Spleen (tissue), 11 donors: ENCODE results near the gene RPF1. TPM values are rescaled to one million over a fixed set of nuclear protein-coding genes. Genes with fewer than 3 reads are reported as not detected.

Experiments used
- DNase-seq: peaks from one replicate; pipeline ENCODE4 v3.0.0-alpha.2; 2020
- H3K27ac ChIP-seq, 8 donors: fragments of 200-600 bp; sonication (generic) in 7 of 8; 1 replicate in 4 of 8; 2 replicates in 4 of 8; pipeline versions ENCODE4 v1.5.0 to v1.8.0; 2016 to 2021; ENCODE audit warnings: inconsistent platforms in 4 of 8, mild to moderate bottlenecking in 4 of 8, moderate library complexity in 1 of 8
- H3K27me3 ChIP-seq, 7 donors: fragments of 200-600 bp; sonication (generic) in 6 of 7; replicated peaks in 1 of 7; 1 replicate in 4 of 7; 2 replicates in 3 of 7; pipeline versions ENCODE4 v1.5.0 to v1.8.0; 2016 to 2021; ENCODE audit warnings: inconsistent platforms in 3 of 7, mild to moderate bottlenecking in 1 of 7
- H3K36me3 ChIP-seq, 6 donors: fragments of 200-600 bp; sonication (generic) in 5 of 6; 1 replicate in 4 of 6; 2 replicates in 2 of 6; pipeline versions ENCODE4 v1.5.0 to v1.8.0; 2016 to 2021; ENCODE audit warnings: inconsistent platforms in 2 of 6
- H3K4me1 ChIP-seq, 6 donors: fragments of 200-600 bp; sonication (generic) in 5 of 6; 1 replicate in 3 of 6; 2 replicates in 3 of 6; pipeline versions ENCODE4 v1.5.0 to v1.8.0; 2016 to 2021; ENCODE audit warnings: inconsistent platforms in 3 of 6
- H3K4me3 ChIP-seq, 8 donors: fragments of 200-600 bp; sonication (generic) in 7 of 8; 1 replicate in 4 of 8; 2 replicates in 4 of 8; pipeline versions ENCODE4 v1.5.0 to v1.8.0; 2016 to 2021; ENCODE audit warnings: inconsistent platforms in 4 of 8, mild to moderate bottlenecking in 4 of 8, moderate library complexity in 2 of 8
- H3K9me3 ChIP-seq, 8 donors: fragments of 200-600 bp; sonication (generic) in 7 of 8; 1 replicate in 4 of 8; 2 replicates in 4 of 8; pipeline versions ENCODE4 v1.5.0 to v1.8.0; 2016 to 2021; ENCODE audit warnings: inconsistent platforms in 4 of 8
- CTCF ChIP-seq, 11 experiments: fragments of 200-600 bp in 7 of 11; fragments of 450-650 bp in 4 of 11; sonication (generic) in 4 of 11; IDR thresholded peaks in 8 of 11; conservative IDR thresholded peaks in 3 of 11; 1 replicate in 7 of 11; 2 replicates in 4 of 11; pipeline versions ENCODE4 v1.4.0 to v1.8.0; 2016 to 2021; ENCODE audit warnings: antibody characterized with exemption in 11 of 11, inconsistent platforms in 4 of 11, mild to moderate bottlenecking in 1 of 11
- POLR2A ChIP-seq, 3 donors: fragments of 450-650 bp; IDR thresholded peaks; one replicate each; pipeline ENCODE4 v1.5.1; 2017; ENCODE audit warnings: antibody characterized with exemption in 3 of 3, mild to moderate bottlenecking in 1 of 3
- POLR2AphosphoS5 ChIP-seq, 3 donors: sonication (generic); formaldehyde crosslinking; IDR thresholded peaks; one replicate each; pipeline ENCODE4 v1.5.1; 2017; ENCODE audit warnings: antibody characterized with exemption in 3 of 3
- WGBS, 5 donors: extraction: QIAGEN DNeasy Blood & Tissue Kit in 3 of 5; methylation state at CpG; one replicate each; pipeline versions ENCODE4 v1.1.5 to v1.1.7; 2013 to 2018; 5-methylcytosine and 5-hydroxymethylcytosine counted together
- intact Hi-C: fragments of 100-400 bp; cut with DNase I; formaldehyde crosslinking; loops from one replicate; pipeline ENCODE4 v1.15.0; 2023; ENCODE audit warnings: low total_unique reads
- polyA plus RNA-seq, 3 donors: library from polyadenylated mRNA; stranded (reverse); fragments of 200-250 nt; gene quantifications; one replicate each; pipeline ENCODE4 v1.2.1, GENCODE V29; 2013
- total RNA-seq, 7 donors: library from RNA; depleted of rRNA in 3 of 7; stranded (reverse); fragments of >200 nt in 3 of 7; fragmentation: NEBNext Ultra II Directional in 4 of 7; extraction: Animal tissue kit (Norgen Biotek cat#: 25700) in 4 of 7; gene quantifications; one replicate each; pipeline versions ENCODE4 v1.1.0 to v1.2.1, GENCODE V29; 2016 to 2021
- donor health status: healthy with polysubstance abuse.
- donor health status: DM: no; HTN: no; CAD: no; lungs with moderate emphysema.
- donor health status: DM: no; HTN: no; CAD: no.
- donor health status: Bipolar disorder and iron deficiency.
- donor health status: healthy.
- donor health status: DM: no; HTN: no; CAD: no.
- donor health status: DM: yes; HTN: yes; CAD: no.

RPF1 gene
- total and polyA plus RNA-seq, 10 donors: 22.4 to 54.8 (median 29.3) TPM

- H3K4me3 ChIP-seq: no peak overlapping the region
- H3K36me3 ChIP-seq: peaks cover 0 to 24% (median 0%) of the 10 kb centered on the region in 6 donors
- TF ChIP-seq POLR2A (IDR thresholded peaks at IDR 0.05) (no peak), CTCF (IDR thresholded peaks at IDR 0.05 in 8 of 11, conservative IDR thresholded peaks at IDR 0.05 in 3 of 11) (no peak), POLR2AphosphoS5 (IDR thresholded peaks at IDR 0.05) (no peak)
- H3K4me1 ChIP-seq: no peaks in the 10 kb centered on the region
- DNase-seq: no peak
- H3K9me3 ChIP-seq: peaks cover 0 to 3% (median 0%) of the 10 kb centered on the region in 8 donors
- no peak overlapping the region for H3K27ac ChIP-seq
- intact Hi-C loops: no loop called here
- 86 to 100% (median 97%) methylated on average over 1 of the region's 1 CpG for WGBS, 5 donors
- H3K27me3 ChIP-seq: no peaks in the 10 kb centered on the region
Observed at GRCh38 chr1:84525779-84526178, 46.7 kb downstream of the RPF1 start.

GRCh38 chr1:84538599-84538998 is 59.5 kb downstream of the RPF1 start:
- H3K27ac ChIP-seq: no peak overlapping the region
- peaks cover 0 to 48% (median 6%) of the 10 kb centered on the region in 6 donors for H3K36me3 ChIP-seq
- no peak overlapping the region for H3K4me3 ChIP-seq
- no peaks in the 10 kb centered on the region for H3K9me3 ChIP-seq
- DNase-seq: no peak
- intact Hi-C loops: no loop called here
- no peaks in the 10 kb centered on the region for H3K27me3 ChIP-seq
- no peaks in the 10 kb centered on the region for H3K4me1 ChIP-seq
- TF ChIP-seq POLR2A (IDR thresholded peaks at IDR 0.05): no peak
- TF ChIP-seq CTCF (IDR thresholded peaks at IDR 0.05 in 8 of 11, conservative IDR thresholded peaks at IDR 0.05 in 3 of 11): no peak
- TF ChIP-seq POLR2AphosphoS5 (IDR thresholded peaks at IDR 0.05): no peak

- Histone ChIP-seq H3K4me3 (no peak overlapping the region), H3K9me3 (no peaks in the 10 kb centered on the region), H3K36me3 (peaks cover 0 to 48% (median 6%) of the 10 kb centered on the region in 6 donors), H3K27ac (no peak overlapping the region), H3K27me3 (no peaks in the 10 kb centered on the region), H3K4me1 (no peaks in the 10 kb centered on the region)
- 89 to 97% (median 93%) methylated on average over 3 of the region's 3 CpGs for whole genome bisulfite sequencing, 5 donors
- no peak for TF ChIP-seq POLR2A (IDR thresholded peaks at IDR 0.05)
- no peak for TF ChIP-seq CTCF (IDR thresholded peaks at IDR 0.05 in 8 of 11, conservative IDR thresholded peaks at IDR 0.05 in 3 of 11)
- TF ChIP-seq POLR2AphosphoS5 (IDR thresholded peaks at IDR 0.05): no peak
- DNase-seq: no peak
- intact Hi-C loops: no loop called here
Observed at GRCh38 chr1:84539972-84540371, 60.9 kb downstream of the RPF1 start.

- intact Hi-C loops: no loop called here
- peaks cover 0 to 48% (median 6%) of the 10 kb centered on the region in 6 donors for H3K36me3 ChIP-seq
- 73 to 86% (median 76%) methylated on average over 1 of the region's 1 CpG for WGBS, 5 donors
- H3K4me3 ChIP-seq: no peak overlapping the region
- no peak overlapping the region for H3K27ac ChIP-seq
- no peaks in the 10 kb centered on the region for H3K9me3 ChIP-seq
- H3K4me1 ChIP-seq: no peaks in the 10 kb centered on the region
- no peaks in the 10 kb centered on the region for H3K27me3 ChIP-seq
- no peak for TF ChIP-seq POLR2AphosphoS5 (IDR thresholded peaks at IDR 0.05)
- TF ChIP-seq POLR2A (IDR thresholded peaks at IDR 0.05): no peak
- TF ChIP-seq CTCF (IDR thresholded peaks at IDR 0.05 in 8 of 11, conservative IDR thresholded peaks at IDR 0.05 in 3 of 11): no peak
- DNase-seq: no peak
Observed at GRCh38 chr1:84540759-84541158, 61.7 kb downstream of the RPF1 start.
